OCI-LY3 (cell line): Measurements from ENCODE around the gene ALDH1B1.

Source experiments
- EZH2phosphoT487 ChIP-seq: fragments of 200-600 bp; shearing (Covaris generic); IDR thresholded peaks from 2 replicates; pipeline ENCODE4 v1.6.1; 2018; ENCODE audit warnings: antibody characterized with exemption, mixed run types, low read depth
- TF ChIP-seq, protein P1 (sequence below): fragments of 200-600, 300-600 bp; sonication (generic); IDR thresholded peaks from 2 replicates; pipeline ENCODE4 v1.5.1; 2014; ENCODE audit warnings: antibody characterized with exemption, low read length, low read depth

DNA sequence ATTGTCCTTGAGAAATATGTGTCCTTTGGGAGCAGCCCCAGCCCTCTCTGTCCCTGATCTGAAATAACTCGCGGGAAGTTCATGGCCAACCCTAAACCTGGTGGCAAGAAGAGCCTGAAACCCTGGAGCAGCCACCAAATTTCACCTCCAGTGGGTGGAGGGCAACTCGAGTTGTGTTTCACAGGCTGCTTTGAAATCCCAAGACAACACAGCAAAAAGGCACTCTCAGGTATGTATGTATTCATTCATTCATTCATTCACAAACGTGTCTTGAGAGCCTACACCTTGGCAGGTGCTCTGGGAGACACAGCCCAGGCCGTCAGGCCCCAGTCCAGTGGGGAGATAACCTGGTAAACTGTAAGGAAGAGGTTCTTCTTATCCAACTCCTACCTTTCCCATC, 35.7 kb upstream of the ALDH1B1 start:
- TF ChIP-seq, protein P1, sequence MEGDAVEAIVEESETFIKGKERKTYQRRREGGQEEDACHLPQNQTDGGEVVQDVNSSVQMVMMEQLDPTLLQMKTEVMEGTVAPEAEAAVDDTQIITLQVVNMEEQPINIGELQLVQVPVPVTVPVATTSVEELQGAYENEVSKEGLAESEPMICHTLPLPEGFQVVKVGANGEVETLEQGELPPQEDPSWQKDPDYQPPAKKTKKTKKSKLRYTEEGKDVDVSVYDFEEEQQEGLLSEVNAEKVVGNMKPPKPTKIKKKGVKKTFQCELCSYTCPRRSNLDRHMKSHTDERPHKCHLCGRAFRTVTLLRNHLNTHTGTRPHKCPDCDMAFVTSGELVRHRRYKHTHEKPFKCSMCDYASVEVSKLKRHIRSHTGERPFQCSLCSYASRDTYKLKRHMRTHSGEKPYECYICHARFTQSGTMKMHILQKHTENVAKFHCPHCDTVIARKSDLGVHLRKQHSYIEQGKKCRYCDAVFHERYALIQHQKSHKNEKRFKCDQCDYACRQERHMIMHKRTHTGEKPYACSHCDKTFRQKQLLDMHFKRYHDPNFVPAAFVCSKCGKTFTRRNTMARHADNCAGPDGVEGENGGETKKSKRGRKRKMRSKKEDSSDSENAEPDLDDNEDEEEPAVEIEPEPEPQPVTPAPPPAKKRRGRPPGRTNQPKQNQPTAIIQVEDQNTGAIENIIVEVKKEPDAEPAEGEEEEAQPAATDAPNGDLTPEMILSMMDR = no peak
- TF ChIP-seq EZH2phosphoT487 = no peak
